ENCODE data around the gene IRAK2. TPM values are rescaled to one million over a fixed set of nuclear protein-coding genes. Genes with fewer than 3 reads are reported as not detected.

IRAK2 gene
- total RNA-seq, 6 experiments from 2014 or later: 4.2 to 16.0 (median 8.4) TPM

DNA sequence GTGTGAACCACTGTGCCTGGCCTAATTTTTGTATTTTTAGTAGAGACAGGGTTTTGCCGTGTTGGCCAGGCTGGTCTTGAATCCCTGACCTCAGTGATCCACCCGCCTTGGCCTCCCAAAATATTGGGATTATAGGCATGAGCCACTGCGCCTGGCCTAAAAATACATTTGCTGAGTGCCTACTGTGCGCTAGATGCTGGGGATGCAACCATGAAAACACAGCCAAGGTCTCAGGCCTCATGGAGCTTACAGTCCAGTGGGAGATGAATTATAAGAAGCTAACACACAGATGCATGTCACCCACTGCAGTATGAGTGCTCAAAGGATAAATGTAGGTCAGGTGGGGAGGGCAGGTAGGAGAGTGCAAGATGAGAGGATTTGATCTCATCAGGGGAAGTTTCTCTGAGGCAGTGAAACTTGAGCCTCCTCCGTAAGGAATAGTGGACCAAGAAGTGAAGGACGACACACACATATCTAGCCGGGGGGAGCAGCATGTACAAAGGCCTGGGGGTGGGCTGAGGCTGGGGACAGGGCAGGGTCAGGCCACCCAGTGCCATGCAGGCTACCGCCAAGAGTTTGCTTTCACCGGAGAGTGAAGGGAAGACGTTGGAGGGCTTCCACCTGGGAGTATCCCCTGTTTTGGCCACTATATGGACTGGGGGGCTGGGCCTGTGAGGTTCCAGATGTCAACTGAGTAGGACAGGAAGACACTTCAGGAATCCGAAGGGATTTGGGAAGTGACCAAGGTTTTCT is 24.3 kb downstream of the IRAK2 start:
- intact Hi-C loops (cut with DNase I): no loop called here
- ATAC-seq: no peak
- WGBS (ENCODE audit: insufficient coverage, low coverage, low lambda C conversion rate, missing lambda C conversion rate): 70% methylated on average over 6 of the region's 11 CpGs
- DNase-seq: no peak
- Histone ChIP-seq H3K27ac (peak overlapping the region; percentile 54 to 72 (median 61)), H3K27me3 (no peaks in the 10 kb centered on the region), H3K9me3 (no peaks in the 10 kb centered on the region), H3K4me1 (peaks cover 0 to 55% (median 28%) of the 10 kb centered on the region in 4 donors), H3K36me3 (peaks cover 0 to 4% (median 0%) of the 10 kb centered on the region in 4 donors), H3K4me3 (peak overlapping the region in 1 of 3 donors; percentile 20)
- TF ChIP-seq POLR2A (IDR thresholded peaks at IDR 0.05): no peak
- TF ChIP-seq, protein P1, sequence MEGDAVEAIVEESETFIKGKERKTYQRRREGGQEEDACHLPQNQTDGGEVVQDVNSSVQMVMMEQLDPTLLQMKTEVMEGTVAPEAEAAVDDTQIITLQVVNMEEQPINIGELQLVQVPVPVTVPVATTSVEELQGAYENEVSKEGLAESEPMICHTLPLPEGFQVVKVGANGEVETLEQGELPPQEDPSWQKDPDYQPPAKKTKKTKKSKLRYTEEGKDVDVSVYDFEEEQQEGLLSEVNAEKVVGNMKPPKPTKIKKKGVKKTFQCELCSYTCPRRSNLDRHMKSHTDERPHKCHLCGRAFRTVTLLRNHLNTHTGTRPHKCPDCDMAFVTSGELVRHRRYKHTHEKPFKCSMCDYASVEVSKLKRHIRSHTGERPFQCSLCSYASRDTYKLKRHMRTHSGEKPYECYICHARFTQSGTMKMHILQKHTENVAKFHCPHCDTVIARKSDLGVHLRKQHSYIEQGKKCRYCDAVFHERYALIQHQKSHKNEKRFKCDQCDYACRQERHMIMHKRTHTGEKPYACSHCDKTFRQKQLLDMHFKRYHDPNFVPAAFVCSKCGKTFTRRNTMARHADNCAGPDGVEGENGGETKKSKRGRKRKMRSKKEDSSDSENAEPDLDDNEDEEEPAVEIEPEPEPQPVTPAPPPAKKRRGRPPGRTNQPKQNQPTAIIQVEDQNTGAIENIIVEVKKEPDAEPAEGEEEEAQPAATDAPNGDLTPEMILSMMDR (IDR thresholded peaks at IDR 0.05): no peak

DNA sequence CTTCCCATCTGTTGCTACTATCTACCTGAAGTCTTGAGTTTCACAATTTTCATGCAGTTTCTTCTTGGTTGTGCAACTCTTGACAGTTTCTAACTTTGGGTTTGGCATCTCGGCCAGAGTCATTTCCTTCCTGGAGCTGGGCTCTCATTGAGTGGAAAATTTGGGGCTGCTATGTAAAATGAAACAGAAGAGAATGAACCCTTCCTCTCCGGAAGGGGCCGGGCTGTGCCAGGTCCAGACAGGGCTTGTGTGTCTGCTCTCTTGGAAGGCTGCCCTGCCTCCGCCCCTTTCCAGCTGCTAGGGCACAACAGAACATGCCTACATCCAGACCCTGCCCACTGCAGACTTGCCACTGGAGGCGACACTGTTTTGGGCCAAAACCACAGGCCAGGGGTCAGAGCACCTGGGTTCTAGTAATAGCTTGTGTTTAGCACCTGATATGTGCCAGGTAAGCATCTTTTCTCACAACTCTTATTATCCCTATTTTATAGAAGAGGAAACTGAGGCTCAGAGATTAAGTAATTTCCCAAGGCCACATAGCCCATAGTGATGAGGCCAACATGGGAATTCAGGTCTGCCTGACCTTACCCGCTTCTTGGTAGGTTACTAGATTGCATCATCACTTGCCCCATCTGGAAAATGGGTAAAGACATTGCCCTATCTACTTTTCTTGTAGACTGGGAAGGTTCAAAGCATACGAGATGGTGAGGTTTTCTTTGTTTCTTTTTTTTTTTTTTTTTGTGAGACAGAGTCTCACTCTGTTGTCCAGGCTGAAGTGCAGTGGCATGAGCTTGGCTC is 25.0 kb downstream of the IRAK2 start:
- Histone ChIP-seq H3K27me3 (no peaks in the 10 kb centered on the region), H3K36me3 (no peaks in the 10 kb centered on the region), H3K4me1 (peaks cover 0 to 62% (median 32%) of the 10 kb centered on the region in 4 donors), H3K4me3 (peak overlapping the region in 1 of 3 donors; percentile 20), H3K9me3 (no peaks in the 10 kb centered on the region), H3K27ac (peak overlapping the region; percentile 54 to 72 (median 61))
- DNase-seq (peak; percentile 93 to 96 (median 95)), ATAC-seq (peak; percentile 61 to 84 (median 78))
- no peak for TF ChIP-seq POLR2A (IDR thresholded peaks at IDR 0.05)
- TF ChIP-seq, protein P1 (IDR thresholded peaks at IDR 0.05): peak in 1 of 4 donors; percentile 25
- intact Hi-C loops (cut with DNase I): no loop called here
- 25% methylated on average over 5 of the region's 7 CpGs for WGBS (ENCODE audit: insufficient coverage, low coverage, low lambda C conversion rate, missing lambda C conversion rate)

DNA sequence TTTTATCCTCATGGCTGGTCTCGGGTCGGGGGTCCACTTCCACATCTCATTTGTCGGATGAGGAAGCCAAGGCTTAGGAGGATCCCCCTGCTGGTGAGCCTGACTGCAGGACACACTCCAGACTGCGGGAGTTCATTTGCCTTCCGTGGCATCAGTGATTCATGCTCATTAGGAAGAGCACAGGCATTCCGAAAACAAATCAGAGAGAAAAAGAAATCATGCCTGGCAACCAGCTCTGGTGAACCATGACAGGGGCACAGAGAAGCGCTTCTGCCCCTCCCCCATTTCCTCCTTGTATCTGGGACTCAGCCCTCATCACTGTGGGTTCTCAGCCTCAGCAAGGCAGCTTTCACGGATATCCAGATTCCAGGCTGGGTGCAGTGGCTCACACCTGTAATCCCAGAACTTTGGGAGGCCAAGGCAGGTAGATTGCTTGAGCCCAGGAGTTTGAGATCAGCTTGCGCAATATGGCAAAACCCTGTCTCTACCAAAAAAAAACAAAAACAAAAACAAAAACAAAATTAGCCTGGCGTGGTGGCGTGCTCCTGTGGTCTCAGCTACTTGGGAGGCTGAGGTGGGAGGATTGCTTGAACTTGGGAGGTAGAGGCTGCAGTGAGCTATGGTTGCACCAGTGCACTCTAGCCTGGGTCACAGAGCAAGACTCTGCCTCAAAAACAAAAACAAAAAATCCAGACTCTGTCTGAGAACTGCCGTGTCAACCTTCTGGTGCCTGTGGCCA is 28.4 kb downstream of the IRAK2 start:
- ATAC-seq: peak in 1 of 4 donors; percentile 0
- WGBS (ENCODE audit: insufficient coverage, low coverage, low lambda C conversion rate, missing lambda C conversion rate): 64% methylated on average over 3 of the region's 12 CpGs
- intact Hi-C loops (cut with DNase I): no loop called here

More for the DNA sequence above, 28.4 kb downstream of the IRAK2 start:
- Histone ChIP-seq H3K4me3 (no peak overlapping the region), H3K4me1 (peaks cover 0 to 69% (median 38%) of the 10 kb centered on the region in 4 donors), H3K36me3 (no peaks in the 10 kb centered on the region), H3K27me3 (no peaks in the 10 kb centered on the region), H3K9me3 (no peaks in the 10 kb centered on the region), H3K27ac (peak overlapping the region; percentile 69 to 81 (median 81))
- TF ChIP-seq, protein P1 (IDR thresholded peaks at IDR 0.05): peak in 2 of 4 donors; percentile 9 to 21
- TF ChIP-seq POLR2A (IDR thresholded peaks at IDR 0.05): no peak
- no peak for DNase-seq

All from right lobe of liver (tissue), 6 donors.